ENCODE data around the gene COG4.
A peak's percentile ranks its signal among the peaks of the same experiment; 100 is the strongest.

COG4 gene

GRCh38 chr16:70466805-70467076 is 56.6 kb downstream of the COG4 start:
- TF ChIP-seq POLR2A (IDR thresholded peaks at IDR 0.05; ENCODE audit: low read depth, low read length): no peak
- no peak for TF ChIP-seq TAF1 (IDR thresholded peaks at IDR 0.05; ENCODE audit: low read depth, low read length)
- TF ChIP-seq PAX5 (IDR thresholded peaks at IDR 0.05; ENCODE audit: insufficient read depth, low read length, severe bottlenecking): no peak
- no peak for TF ChIP-seq SPI1 (IDR thresholded peaks at IDR 0.05; ENCODE audit: low read depth, low read length)
- TF ChIP-seq POLR2AphosphoS5 (IDR thresholded peaks at IDR 0.05; ENCODE audit: low read depth, low read length): no peak
- TF ChIP-seq POU2F2 (IDR thresholded peaks at IDR 0.05; ENCODE audit: low read depth, low read length): no peak
- no peak for FAIRE-seq
- DNase-seq (ENCODE audit: insufficient read length, low spot score): no peak

- no peak for FAIRE-seq
- no peak for DNase-seq (ENCODE audit: insufficient read length, low spot score)
- TF ChIP-seq PAX5 (IDR thresholded peaks at IDR 0.05; ENCODE audit: insufficient read depth, low read length, severe bottlenecking) (no peak), POLR2A (IDR thresholded peaks at IDR 0.05; ENCODE audit: low read depth, low read length) (no peak), SPI1 (IDR thresholded peaks at IDR 0.05; ENCODE audit: low read depth, low read length) (no peak), POU2F2 (IDR thresholded peaks at IDR 0.05; ENCODE audit: low read depth, low read length) (no peak), TAF1 (IDR thresholded peaks at IDR 0.05; ENCODE audit: low read depth, low read length) (no peak), POLR2AphosphoS5 (IDR thresholded peaks at IDR 0.05; ENCODE audit: low read depth, low read length) (no peak)
Observed at GRCh38 chr16:70465999-70466804, 57.2 kb downstream of the COG4 start.

GRCh38 chr16:70463235-70463634 is 60.1 kb downstream of the COG4 start:
- DNase-seq (ENCODE audit: insufficient read length, low spot score): no peak
- TF ChIP-seq PAX5 (IDR thresholded peaks at IDR 0.05; ENCODE audit: insufficient read depth, low read length, severe bottlenecking) (no peak), POLR2AphosphoS5 (IDR thresholded peaks at IDR 0.05; ENCODE audit: low read depth, low read length) (no peak), POLR2A (IDR thresholded peaks at IDR 0.05; ENCODE audit: low read depth, low read length) (no peak), TAF1 (IDR thresholded peaks at IDR 0.05; ENCODE audit: low read depth, low read length) (no peak), SPI1 (IDR thresholded peaks at IDR 0.05; ENCODE audit: low read depth, low read length) (no peak), POU2F2 (IDR thresholded peaks at IDR 0.05; ENCODE audit: low read depth, low read length) (no peak)
- no peak for FAIRE-seq

GRCh38 chr16:70460737-70461261 is 62.6 kb downstream of the COG4 start:
- TF ChIP-seq POLR2AphosphoS5 (IDR thresholded peaks at IDR 0.05; ENCODE audit: low read depth, low read length): no peak
- no peak for TF ChIP-seq POU2F2 (IDR thresholded peaks at IDR 0.05; ENCODE audit: low read depth, low read length)
- TF ChIP-seq SPI1 (IDR thresholded peaks at IDR 0.05; ENCODE audit: low read depth, low read length): no peak
- no peak for TF ChIP-seq POLR2A (IDR thresholded peaks at IDR 0.05; ENCODE audit: low read depth, low read length)
- TF ChIP-seq PAX5 (IDR thresholded peaks at IDR 0.05; ENCODE audit: insufficient read depth, low read length, severe bottlenecking): no peak
- no peak for DNase-seq (ENCODE audit: insufficient read length, low spot score)
- FAIRE-seq: no peak

- no peak for DNase-seq (ENCODE audit: insufficient read length, low spot score)
- TF ChIP-seq POU2F2 (IDR thresholded peaks at IDR 0.05; ENCODE audit: low read depth, low read length) (no peak), TAF1 (IDR thresholded peaks at IDR 0.05; ENCODE audit: low read depth, low read length) (no peak), PAX5 (IDR thresholded peaks at IDR 0.05; ENCODE audit: insufficient read depth, low read length, severe bottlenecking) (no peak), SPI1 (IDR thresholded peaks at IDR 0.05; ENCODE audit: low read depth, low read length) (no peak)
- FAIRE-seq: no peak
Observed at GRCh38 chr16:70457446-70458166, 65.7 kb downstream of the COG4 start.

GRCh38 chr16:70455910-70456309 is 67.4 kb downstream of the COG4 start:
- FAIRE-seq (no peak), DNase-seq (ENCODE audit: insufficient read length, low spot score) (no peak)
- TF ChIP-seq SPI1 (IDR thresholded peaks at IDR 0.05; ENCODE audit: low read depth, low read length): no peak

GRCh38 chr16:70454222-70455034 is 68.9 kb downstream of the COG4 start, which contains the start of gene FCSK:
FCSK (plus strand) TSS chr16:70454595; CDS start chr16:70463191, 8,596 bp downstream.
- FAIRE-seq: peak; percentile 90

GRCh38 chr16:70453892-70454221 is 69.5 kb downstream of the COG4 start:
- DNase-seq (ENCODE audit: insufficient read length, low spot score) (no peak), FAIRE-seq (peak; percentile 77)
- TF ChIP-seq PAX5 (IDR thresholded peaks at IDR 0.05; ENCODE audit: insufficient read depth, low read length, severe bottlenecking) (no peak), POLR2A (IDR thresholded peaks at IDR 0.05; ENCODE audit: low read depth, low read length) (no peak; the same call in 1 of the 2 replicates), TAF1 (IDR thresholded peaks at IDR 0.05; ENCODE audit: low read depth, low read length) (no peak), POU2F2 (IDR thresholded peaks at IDR 0.05; ENCODE audit: low read depth, low read length) (no peak), POLR2AphosphoS5 (IDR thresholded peaks at IDR 0.05; ENCODE audit: low read depth, low read length) (no peak), SPI1 (IDR thresholded peaks at IDR 0.05; ENCODE audit: low read depth, low read length) (no peak)

More at GRCh38 chr16:70454222-70455034, 68.9 kb downstream of the COG4 start, which contains the start of gene FCSK:
- peak; percentile 86 for DNase-seq (ENCODE audit: insufficient read length, low spot score)
- TF ChIP-seq POLR2AphosphoS5 (IDR thresholded peaks at IDR 0.05; ENCODE audit: low read depth, low read length) (no peak), POLR2A (IDR thresholded peaks at IDR 0.05; ENCODE audit: low read depth, low read length) (no peak), TAF1 (IDR thresholded peaks at IDR 0.05; ENCODE audit: low read depth, low read length) (no peak), POU2F2 (IDR thresholded peaks at IDR 0.05; ENCODE audit: low read depth, low read length) (no peak), PAX5 (IDR thresholded peaks at IDR 0.05; ENCODE audit: insufficient read depth, low read length, severe bottlenecking) (no peak), SPI1 (IDR thresholded peaks at IDR 0.05; ENCODE audit: low read depth, low read length) (no peak)
